ENCODE data around the gene FBLN2.

The FBLN2 gene

GRCh38 chr3:13543253-13543652, 5.7 kb upstream of the FBLN2 start:
- no peak for TF ChIP-seq CTCF (IDR thresholded peaks at IDR 0.05; ENCODE audit: insufficient read depth, low read length, missing control alignments)
- DNase-seq (ENCODE audit: low read depth, low spot score), result no peak
- H3K4me3 ChIP-seq (ENCODE audit: low read depth, low read length), result no peak overlapping the region
- ChIA-PET POLR2A (no interaction called here), CTCF (interaction anchor here (1.2 to 1.3 kb wide), 2 partner anchors 43 to 105 kb away, joined by 3 to 4 read pairs; no protein-coding TSS in a partner anchor)

GRCh38 chr3:13544293-13544831, 4.6 kb upstream of the FBLN2 start:
- DNase-seq (ENCODE audit: low read depth, low spot score), result peak; percentile 53
- H3K4me3 ChIP-seq (ENCODE audit: low read depth, low read length), result no peak overlapping the region
- ChIA-PET CTCF (interaction anchor here (0.9 to 1.7 kb wide), 5 partner anchors 19 to 107 kb away, joined by 3 to 5 read pairs (median 3); no protein-coding TSS in a partner anchor), POLR2A (no interaction called here)
- TF ChIP-seq CTCF (IDR thresholded peaks at IDR 0.05; ENCODE audit: insufficient read depth, low read length, missing control alignments), result no peak

GRCh38 chr3:13544951-13545651, 3.8 kb upstream of the FBLN2 start:
- ChIA-PET CTCF (interaction anchor here (0.9 to 1.7 kb wide), 4 partner anchors 20 to 107 kb away, joined by 3 to 5 read pairs (median 4); no protein-coding TSS in a partner anchor), POLR2A (no interaction called here)
- no peak overlapping the region for H3K4me3 ChIP-seq (ENCODE audit: low read depth, low read length)
- no peak for DNase-seq (ENCODE audit: low read depth, low spot score)
- no peak for TF ChIP-seq CTCF (IDR thresholded peaks at IDR 0.05; ENCODE audit: insufficient read depth, low read length, missing control alignments)

GRCh38 chr3:13545952-13546454, 2.9 kb upstream of the FBLN2 start:
- TF ChIP-seq CTCF (IDR thresholded peaks at IDR 0.05; ENCODE audit: insufficient read depth, low read length, missing control alignments), result no peak
- ChIA-PET POLR2A (interaction anchor here (0.5 kb wide), 1 partner anchor 50 kb away, joined by 3 read pairs; no protein-coding TSS in a partner anchor), CTCF (no interaction called here)
- no peak for DNase-seq (ENCODE audit: low read depth, low spot score)
- H3K4me3 ChIP-seq (ENCODE audit: low read depth, low read length), result no peak overlapping the region

GRCh38 chr3:13546667-13547171, 2.2 kb upstream of the FBLN2 start:
- DNase-seq (ENCODE audit: low read depth, low spot score), result no peak
- TF ChIP-seq CTCF (IDR thresholded peaks at IDR 0.05; ENCODE audit: insufficient read depth, low read length, missing control alignments), result no peak
- ChIA-PET CTCF (interaction anchor here (0.6 kb wide), 1 partner anchor 583 kb away, joined by 3 read pairs; no protein-coding TSS in a partner anchor), POLR2A (interaction anchor here (0.5 kb wide), 1 partner anchor 50 kb away, joined by 3 read pairs; no protein-coding TSS in a partner anchor)
- no peak overlapping the region for H3K4me3 ChIP-seq (ENCODE audit: low read depth, low read length)

All from AG04449 (cell line).